GM19467 (cell line): ENCODE measurements around the gene PANK1.

Source experiments
- ATAC-seq: cut with Tn5 transposase; IDR thresholded peaks from one replicate; pipeline ENCODE4 v1.9.1; 2021; ENCODE audit warnings: mild to moderate bottlenecking, moderate library complexity; ENCODE audit not compliant: unreplicated experiment

The PANK1 gene

GRCh38 chr10:89540420-89540949, 104.6 kb downstream of the PANK1 start:
- ATAC-seq: no peak

DNA sequence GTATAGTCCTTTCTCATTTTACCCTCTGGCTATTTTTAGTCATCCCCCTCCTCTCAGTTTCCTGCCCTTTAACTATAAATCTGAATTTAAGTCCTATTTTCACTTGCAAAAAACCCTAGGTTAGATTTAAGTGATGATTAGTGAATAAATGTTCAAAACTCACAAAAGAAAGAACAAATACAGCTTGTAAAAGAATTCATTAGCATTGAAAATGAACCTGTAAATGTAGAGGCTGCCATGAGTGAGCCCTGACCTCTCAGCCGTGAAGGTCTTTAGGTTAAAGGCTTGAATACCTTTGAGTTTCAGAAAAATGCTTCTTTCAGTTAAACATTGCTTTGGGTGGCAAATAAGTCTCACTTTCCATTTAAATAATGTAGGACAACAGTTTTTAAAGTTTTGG, 107.7 kb downstream of the PANK1 start:
- ATAC-seq: no peak

DNA sequence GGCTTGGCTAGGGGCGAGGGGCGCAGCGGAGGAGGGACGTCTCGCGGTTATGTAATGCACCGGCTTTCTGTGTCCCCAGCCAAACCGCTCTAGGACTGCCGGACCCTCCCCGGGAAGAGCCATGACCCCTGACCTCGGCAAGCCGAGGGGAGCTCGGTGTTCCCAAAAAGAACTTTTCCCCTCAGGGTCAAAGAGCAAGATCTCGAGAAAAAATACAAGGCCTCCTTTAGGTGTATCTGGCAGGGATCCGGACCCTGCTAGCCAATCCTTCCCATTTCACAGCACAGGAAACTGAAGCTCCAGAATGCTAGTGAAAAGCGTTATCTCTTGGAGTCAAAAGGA, 109.1 kb downstream of the PANK1 start:
- no peak for ATAC-seq

GRCh38 chr10:89535171-89536012, 109.7 kb downstream of the PANK1 start, which contains the start of gene SLC16A12:
Gene SLC16A12 (minus strand): TSS chr10:89535594. CDS start chr10:89462578, 73,016 bp downstream.
- ATAC-seq: no peak

GRCh38 chr10:89534826-89535166, 110.2 kb downstream of the PANK1 start:
- no peak for ATAC-seq
